GM19351 (cell line): ENCODE data around the gene ZMIZ1.

ENCODE experiments used
- ATAC-seq: cut with Tn5 transposase; IDR thresholded peaks from one replicate; pipeline ENCODE4 v1.9.1; 2021; ENCODE audit warnings: mild to moderate bottlenecking, moderate library complexity; ENCODE audit not compliant: unreplicated experiment

Gene ZMIZ1

DNA sequence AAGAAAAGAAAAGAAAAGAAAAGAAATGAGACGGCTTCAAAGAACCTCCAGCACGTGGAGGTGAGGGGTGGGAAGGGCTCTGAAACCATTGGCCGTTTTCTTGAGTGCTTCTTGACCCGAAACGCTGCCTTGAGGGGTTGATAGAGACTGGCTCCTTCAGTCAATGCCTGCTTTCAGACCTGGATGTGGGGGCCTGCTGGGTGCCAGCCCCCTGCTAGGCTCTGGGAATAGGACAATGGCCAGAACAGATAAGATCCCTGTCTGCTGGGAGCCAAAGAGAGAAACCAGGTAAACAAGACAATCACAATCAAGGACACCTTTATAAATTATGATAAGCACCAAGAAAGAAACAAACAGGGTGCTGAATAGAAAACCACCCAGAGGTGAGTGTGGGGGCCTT, 27.7 kb downstream of the ZMIZ1 start:
- no peak for ATAC-seq

GRCh38 chr10:79097021-79097872, 28.5 kb downstream of the ZMIZ1 start:
- no peak for ATAC-seq

GRCh38 chr10:79098061-79098460, 29.3 kb downstream of the ZMIZ1 start:
- ATAC-seq = no peak

- ATAC-seq = peak; percentile 90
These were observed 29.8 kb downstream of the ZMIZ1 start for GRCh38 chr10:79098596-79099015.

- ATAC-seq = no peak
These were observed 31.2 kb downstream of the ZMIZ1 start for GRCh38 chr10:79099898-79100448.

- ATAC-seq = no peak
These were observed 32.0 kb downstream of the ZMIZ1 start for GRCh38 chr10:79100771-79101170.

GRCh38 chr10:79101560-79102497, 33.1 kb downstream of the ZMIZ1 start:
- ATAC-seq = no peak

DNA sequence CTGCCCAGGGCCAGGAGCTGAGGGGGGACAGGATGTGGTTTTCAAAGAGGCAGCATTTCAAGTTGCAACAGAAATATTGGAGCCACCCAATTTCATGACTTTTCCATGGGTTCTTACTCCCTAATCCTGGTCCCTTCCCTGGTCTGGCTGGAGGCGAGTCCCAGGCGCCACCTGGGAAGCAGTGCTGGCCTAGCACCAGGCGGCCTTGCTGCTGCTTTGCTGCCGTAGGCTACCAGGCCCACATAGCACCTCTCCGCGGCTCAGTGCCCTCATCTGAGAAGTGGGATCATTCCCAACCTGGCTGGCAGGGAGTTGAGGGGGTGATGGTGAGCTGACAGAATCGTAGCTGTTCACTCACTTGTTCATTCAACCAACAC, 33.7 kb downstream of the ZMIZ1 start:
- ATAC-seq = no peak

- no peak for ATAC-seq
These were observed 34.4 kb downstream of the ZMIZ1 start for GRCh38 chr10:79103129-79103528.

GRCh38 chr10:79103585-79103984, 34.8 kb downstream of the ZMIZ1 start:
- ATAC-seq = no peak

- no peak for ATAC-seq
These were observed 36.5 kb downstream of the ZMIZ1 start for GRCh38 chr10:79105150-79105739.

DNA sequence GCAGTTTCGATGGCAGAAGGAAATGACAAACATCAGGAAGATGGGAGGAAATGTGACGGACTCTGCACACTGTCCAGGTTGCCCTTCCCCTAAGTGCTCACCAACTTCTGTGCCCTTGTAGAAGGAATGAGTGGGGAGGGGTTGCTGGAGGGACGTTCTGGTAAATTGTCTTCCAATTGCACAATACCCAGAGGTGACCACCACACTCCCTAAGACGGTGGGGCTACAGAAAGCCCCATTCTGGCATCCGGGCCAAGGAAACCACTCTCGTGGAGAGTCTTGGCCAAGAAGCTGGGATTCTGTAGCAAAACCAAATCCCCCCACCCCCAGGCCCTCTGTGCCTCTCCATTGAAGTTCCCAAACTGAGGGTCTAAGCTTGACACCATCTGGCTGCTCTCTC, 37.1 kb downstream of the ZMIZ1 start:
- no peak for ATAC-seq

GRCh38 chr10:79106256-79107050, 37.7 kb downstream of the ZMIZ1 start:
- no peak for ATAC-seq

- ATAC-seq = no peak
These were observed 39.0 kb downstream of the ZMIZ1 start for GRCh38 chr10:79107736-79108264.

- no peak for ATAC-seq
These were observed 40.0 kb downstream of the ZMIZ1 start for GRCh38 chr10:79108728-79109127.

DNA sequence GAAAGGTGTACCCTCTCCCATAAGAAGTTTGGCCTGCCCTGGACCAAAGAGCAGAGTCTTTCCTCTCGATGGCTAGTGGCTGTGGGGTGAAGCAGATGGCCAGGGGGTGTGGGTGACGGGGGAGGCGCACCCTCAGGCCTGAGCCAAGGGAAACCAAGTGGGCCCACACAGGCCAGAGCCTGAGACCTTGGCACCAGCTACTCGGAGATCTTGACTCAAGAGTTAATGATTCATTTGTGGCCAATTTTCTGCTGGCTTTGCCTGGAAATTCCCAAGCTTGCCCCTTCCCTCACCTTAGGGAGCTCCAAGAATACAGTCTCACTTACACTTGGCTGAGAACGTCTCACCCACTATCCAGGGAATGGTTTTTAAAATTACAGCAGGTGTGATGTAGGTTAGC, 42.7 kb downstream of the ZMIZ1 start:
- ATAC-seq = no peak

DNA sequence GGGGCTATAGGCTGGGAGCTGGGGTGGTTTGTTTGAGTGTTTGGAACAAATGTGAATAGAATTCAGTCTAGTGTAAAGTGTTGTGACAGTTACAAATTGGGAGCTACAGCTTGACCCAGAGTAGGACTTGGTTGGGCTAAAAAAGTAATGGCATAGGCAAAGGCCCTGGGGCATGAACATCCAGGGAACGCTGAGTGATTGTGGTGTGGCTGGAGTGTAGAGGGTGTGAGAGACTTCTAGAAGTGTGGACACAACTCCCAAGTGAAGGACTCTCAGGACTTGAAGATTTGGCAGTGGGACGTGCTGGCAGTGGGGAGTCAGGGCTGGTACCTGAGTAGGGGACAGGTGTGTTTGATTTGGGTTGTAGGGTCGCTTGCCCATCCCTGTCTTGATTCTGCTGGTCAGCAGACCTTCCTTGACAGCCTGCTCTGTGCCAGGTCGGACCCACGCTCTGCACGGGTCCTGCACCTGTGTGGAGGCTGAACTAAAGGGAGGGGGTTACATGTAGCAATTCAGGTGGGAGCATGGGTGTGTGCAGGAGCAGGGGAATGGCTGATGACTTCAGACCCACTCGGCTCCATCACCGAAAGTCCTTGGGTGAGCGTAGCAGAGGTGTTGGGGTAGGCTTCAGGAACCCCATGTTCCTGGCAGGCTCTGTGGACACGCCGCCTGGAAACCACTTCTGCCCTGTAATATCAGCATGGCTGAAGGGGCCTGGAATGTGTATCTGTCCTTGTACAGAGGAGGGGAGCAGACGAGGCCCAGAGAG, 43.3 kb downstream of the ZMIZ1 start:
- ATAC-seq = no peak

DNA sequence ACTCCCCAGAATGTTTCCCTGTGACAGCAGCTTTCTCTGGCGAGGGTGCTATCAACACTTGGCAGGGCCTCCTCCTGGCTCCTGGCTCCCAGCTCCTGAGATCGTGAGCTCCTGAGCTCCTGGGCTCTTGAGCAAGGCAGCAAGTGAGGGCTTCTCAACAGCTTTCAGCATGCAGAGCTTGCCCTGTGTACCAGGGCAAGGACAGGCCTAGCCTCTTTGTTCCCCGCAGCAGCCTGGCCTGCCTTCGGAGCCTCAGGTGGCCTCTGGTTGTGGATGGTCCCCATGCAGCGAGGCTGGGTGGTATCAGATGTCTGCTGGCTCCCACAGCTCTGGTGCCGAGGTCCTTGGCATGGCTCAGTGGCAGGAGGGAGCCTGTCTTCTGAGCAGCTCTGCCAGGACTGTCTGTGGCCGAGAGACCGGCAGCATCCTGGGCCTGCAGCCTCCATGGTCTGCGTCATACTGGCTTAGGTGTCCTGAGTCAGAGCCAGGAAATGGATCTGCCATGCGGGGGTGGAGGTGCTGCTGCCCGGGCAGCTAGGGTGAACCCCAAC, 44.2 kb downstream of the ZMIZ1 start:
- no peak for ATAC-seq

DNA sequence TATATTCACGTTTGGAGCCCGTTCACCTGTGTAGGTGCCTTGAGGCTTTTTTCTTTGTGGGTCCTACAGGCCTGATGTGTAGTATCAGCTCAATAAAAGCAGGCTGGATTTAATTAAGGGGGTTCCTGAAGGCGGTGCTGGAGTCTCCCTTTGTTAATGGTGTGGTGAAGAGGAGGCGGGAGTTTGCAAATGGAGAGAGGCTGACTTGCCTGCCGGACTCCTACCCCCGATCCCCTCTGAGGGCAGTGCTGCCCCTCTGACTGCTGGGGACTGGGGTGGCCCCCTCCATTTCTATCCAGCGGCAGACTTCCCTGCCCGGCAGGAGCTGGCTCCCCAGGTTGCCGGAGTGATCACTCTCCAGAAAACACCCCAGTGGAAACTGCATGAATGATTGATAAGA, 45.1 kb downstream of the ZMIZ1 start:
- ATAC-seq = no peak
